Right hindlimb (tissue), 1 donor: ENCODE measurements around the gene STK11.

Experiments used
- DNase-seq: peaks from one replicate; pipeline ENCODE4 v3.0.0-alpha.2; 2018

Gene STK11

GRCh38 chr19:1210227-1210538 is 4.6 kb downstream of the STK11 start:
- DNase-seq = no peak

GRCh38 chr19:1211494-1212234 is 6.1 kb downstream of the STK11 start:
- DNase-seq = peak; percentile 43

GRCh38 chr19:1213391-1214286 is 8.1 kb downstream of the STK11 start:
- peak; percentile 72 for DNase-seq

- DNase-seq = no peak
Observed at GRCh38 chr19:1214299-1214861, 8.8 kb downstream of the STK11 start.

GRCh38 chr19:1214862-1215731 is 9.5 kb downstream of the STK11 start:
- peak; percentile 69 for DNase-seq

- DNase-seq = no peak
Observed at GRCh38 chr19:1216756-1217155, 11.2 kb downstream of the STK11 start.

- DNase-seq = peak; percentile 75
Observed at GRCh38 chr19:1217366-1217765, 11.8 kb downstream of the STK11 start.

GRCh38 chr19:1218751-1219567 is 13.4 kb downstream of the STK11 start:
- no peak for DNase-seq

- no peak for DNase-seq
Observed at GRCh38 chr19:1219786-1220476, 14.4 kb downstream of the STK11 start.

GRCh38 chr19:1220477-1220930 is 14.9 kb downstream of the STK11 start:
- no peak for DNase-seq

GRCh38 chr19:1220976-1221903 is 15.7 kb downstream of the STK11 start:
- peak; percentile 79 for DNase-seq

GRCh38 chr19:1221904-1222255 is 16.3 kb downstream of the STK11 start:
- no peak for DNase-seq

- DNase-seq = no peak
Observed at GRCh38 chr19:1222394-1222793, 16.8 kb downstream of the STK11 start.

GRCh38 chr19:1223018-1223855 is 17.7 kb downstream of the STK11 start:
- no peak for DNase-seq

GRCh38 chr19:1224047-1224825 is 18.7 kb downstream of the STK11 start:
- no peak for DNase-seq

GRCh38 chr19:1224847-1225246 is 19.3 kb downstream of the STK11 start:
- no peak for DNase-seq

- DNase-seq = no peak
Observed at GRCh38 chr19:1225440-1226226, 20.1 kb downstream of the STK11 start.

- no peak for DNase-seq
Observed at GRCh38 chr19:1226227-1226518, 20.6 kb downstream of the STK11 start.
